A549 (cell line): ENCODE data around the gene FAM107B.

Experiments used
- CEBPB ChIP-seq, 2 experiments: fragments of >200 bp in 1 of 2; sonication (Bioruptor Twin) in 1 of 2; formaldehyde crosslinking in 1 of 2; IDR thresholded peaks; 2 replicates each; pipeline ENCODE4 v1.6.1; 2012 to 2016
- GATA3 ChIP-seq: IDR thresholded peaks from 2 replicates; pipeline ENCODE4 v1.6.1; 2012; ENCODE audit warnings: borderline replicate concordance
- MAZ ChIP-seq: fragments of 150-350 bp; IDR thresholded peaks from 2 replicates; pipeline ENCODE4 v1.6.1; 2014; ENCODE audit warnings: antibody characterized with exemption, low read depth, low read length, borderline replicate concordance
- POLR2A ChIP-seq: IDR thresholded peaks from 2 replicates; pipeline ENCODE4 v1.6.1; 2012; ENCODE audit warnings: mild to moderate bottlenecking, low read length
- RAD21 ChIP-seq, 2 experiments: fragments of >200 bp in 1 of 2; sonication (Bioruptor Twin) in 1 of 2; formaldehyde crosslinking in 1 of 2; IDR thresholded peaks in 1 of 2; conservative IDR thresholded peaks in 1 of 2; 2 replicates in 1 of 2; 3 replicates in 1 of 2; pipeline ENCODE4 v1.6.1; 2012 to 2018; ENCODE audit warnings: inconsistent platforms in 1 of 2
- RCOR1 ChIP-seq: fragments of 150-350 bp; IDR thresholded peaks from 2 replicates; pipeline ENCODE4 v1.6.1; 2014; ENCODE audit warnings: antibody characterized with exemption, low read length, low read depth
- TP53 ChIP-seq: fragments of 250-450 bp; sonication (Bioruptor Pico); IDR thresholded peaks from 2 replicates; pipeline ENCODE4 v1.5.0; 2021; ENCODE audit warnings: mild to moderate bottlenecking, moderate library complexity
- TF ChIP-seq, protein P1 (sequence below): fragments of >200 bp; sonication (Bioruptor Twin); formaldehyde crosslinking; IDR thresholded peaks from 3 replicates; pipeline ENCODE4 v1.5.1; 2016
- TF ChIP-seq, protein P2 (sequence below): fragments of 450-650 bp; IDR thresholded peaks from 2 replicates; pipeline ENCODE4 v1.6.1; 2014; ENCODE audit warnings: antibody characterized with exemption

DNA sequence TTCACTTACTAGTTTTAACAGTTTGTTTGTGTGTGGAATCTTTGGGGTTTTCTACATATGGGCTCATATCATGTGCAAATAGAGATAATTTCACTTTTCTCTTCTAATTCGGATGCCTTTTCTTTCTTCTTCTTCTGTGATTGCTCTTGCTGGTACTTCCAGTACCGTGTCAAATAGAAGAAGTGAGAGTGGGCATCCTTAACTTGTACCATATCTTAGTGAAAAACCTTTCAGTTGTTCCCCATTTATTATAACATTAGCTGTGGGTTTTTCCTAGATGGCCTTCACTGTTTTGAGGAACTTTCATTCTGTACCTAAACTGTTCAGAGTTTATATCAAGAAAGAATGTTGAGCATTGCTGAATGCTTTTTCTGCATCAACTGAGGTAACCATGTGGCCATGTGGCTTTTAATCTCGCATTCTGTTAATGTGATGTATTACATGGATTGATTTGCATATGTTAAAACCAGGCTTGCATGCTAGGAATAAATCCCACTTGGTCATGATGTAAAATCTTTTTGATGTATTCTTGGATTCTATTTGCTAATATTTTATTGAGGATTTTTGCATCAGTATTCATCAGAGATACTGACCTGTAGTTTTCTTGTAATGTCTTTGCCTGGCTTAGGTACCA is 78.7 kb downstream of the FAM107B start:
- TF ChIP-seq POLR2A (no peak), CEBPB (IDR thresholded peaks at IDR 0.05) (no peak), RCOR1 (no peak), RAD21 (conservative IDR thresholded peaks at IDR 0.05 in 1 of 2, IDR thresholded peaks at IDR 0.05 in 1 of 2) (no peak), TP53 (no peak), MAZ (no peak), GATA3 (no peak)
- TF ChIP-seq, protein P1, sequence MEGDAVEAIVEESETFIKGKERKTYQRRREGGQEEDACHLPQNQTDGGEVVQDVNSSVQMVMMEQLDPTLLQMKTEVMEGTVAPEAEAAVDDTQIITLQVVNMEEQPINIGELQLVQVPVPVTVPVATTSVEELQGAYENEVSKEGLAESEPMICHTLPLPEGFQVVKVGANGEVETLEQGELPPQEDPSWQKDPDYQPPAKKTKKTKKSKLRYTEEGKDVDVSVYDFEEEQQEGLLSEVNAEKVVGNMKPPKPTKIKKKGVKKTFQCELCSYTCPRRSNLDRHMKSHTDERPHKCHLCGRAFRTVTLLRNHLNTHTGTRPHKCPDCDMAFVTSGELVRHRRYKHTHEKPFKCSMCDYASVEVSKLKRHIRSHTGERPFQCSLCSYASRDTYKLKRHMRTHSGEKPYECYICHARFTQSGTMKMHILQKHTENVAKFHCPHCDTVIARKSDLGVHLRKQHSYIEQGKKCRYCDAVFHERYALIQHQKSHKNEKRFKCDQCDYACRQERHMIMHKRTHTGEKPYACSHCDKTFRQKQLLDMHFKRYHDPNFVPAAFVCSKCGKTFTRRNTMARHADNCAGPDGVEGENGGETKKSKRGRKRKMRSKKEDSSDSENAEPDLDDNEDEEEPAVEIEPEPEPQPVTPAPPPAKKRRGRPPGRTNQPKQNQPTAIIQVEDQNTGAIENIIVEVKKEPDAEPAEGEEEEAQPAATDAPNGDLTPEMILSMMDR, result no peak
- TF ChIP-seq, protein P2, sequence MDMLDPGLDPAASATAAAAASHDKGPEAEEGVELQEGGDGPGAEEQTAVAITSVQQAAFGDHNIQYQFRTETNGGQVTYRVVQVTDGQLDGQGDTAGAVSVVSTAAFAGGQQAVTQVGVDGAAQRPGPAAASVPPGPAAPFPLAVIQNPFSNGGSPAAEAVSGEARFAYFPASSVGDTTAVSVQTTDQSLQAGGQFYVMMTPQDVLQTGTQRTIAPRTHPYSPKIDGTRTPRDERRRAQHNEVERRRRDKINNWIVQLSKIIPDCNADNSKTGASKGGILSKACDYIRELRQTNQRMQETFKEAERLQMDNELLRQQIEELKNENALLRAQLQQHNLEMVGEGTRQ, result no peak
